Heart left ventricle (tissue), 16 donors: ENCODE measurements around the gene HOXB3. TPM values are rescaled to one million over a fixed set of nuclear protein-coding genes. Genes with fewer than 3 reads are reported as not detected.

Source experiments
- ATAC-seq, 4 donors: fragments of 200-7000 bp; cut with Tn5 transposase; one replicate each; pipeline ENCODE4 v1.9.1; 2020 to 2022; ENCODE audit warnings: moderate library complexity in 4 of 4, mild to moderate bottlenecking in 3 of 4, moderate number of reproducible peaks in 1 of 4
- DNase-seq, 5 donors: peaks; one replicate each; pipeline ENCODE4 v3.0.0-alpha.2; 2020
- H3K27ac ChIP-seq, 12 donors: fragments of 200-600 bp; sonication (generic) in 4 of 12; one replicate each; pipeline versions ENCODE4 v1.5.0 to v1.8.0; 2016 to 2022; ENCODE audit warnings: mild to moderate bottlenecking in 2 of 12
- H3K27me3 ChIP-seq, 9 donors: fragments of 200-600 bp; sonication (generic) in 2 of 9; one replicate each; pipeline versions ENCODE4 v1.5.1 to v1.8.0; 2016 to 2022; ENCODE audit warnings: mild to moderate bottlenecking in 3 of 9
- H3K36me3 ChIP-seq, 9 donors: fragments of 200-600 bp; sonication (generic) in 2 of 9; one replicate each; pipeline versions ENCODE4 v1.5.0 to v1.8.0; 2018 to 2022; ENCODE audit warnings: mild to moderate bottlenecking in 2 of 9
- H3K4me1 ChIP-seq, 12 donors: fragments of 200-600 bp; sonication (generic) in 4 of 12; one replicate each; pipeline versions ENCODE4 v1.5.0 to v1.8.0; 2016 to 2022; ENCODE audit warnings: mild to moderate bottlenecking in 3 of 12
- H3K4me3 ChIP-seq, 12 donors: fragments of 200-600 bp; sonication (generic) in 4 of 12; one replicate each; pipeline versions ENCODE4 v1.5.0 to v1.8.0; 2017 to 2022; ENCODE audit warnings: mild to moderate bottlenecking in 9 of 12, moderate library complexity in 4 of 12
- H3K9me3 ChIP-seq, 12 donors: fragments of 200-600 bp; sonication (generic) in 4 of 12; one replicate each; pipeline versions ENCODE4 v1.5.0 to v1.8.0; 2016 to 2022; ENCODE audit warnings: mild to moderate bottlenecking in 1 of 12
- CTCF ChIP-seq, 12 donors: fragments of 200-600 bp; sonication (generic) in 4 of 12; IDR thresholded peaks; one replicate each; pipeline versions ENCODE4 v1.5.0 to v1.8.0; 2018 to 2022; ENCODE audit warnings: antibody characterized with exemption in 12 of 12, mild to moderate bottlenecking in 5 of 12
- POLR2A ChIP-seq, 2 donors: fragments of 450-650 bp; IDR thresholded peaks; one replicate each; pipeline ENCODE4 v1.6.1; 2017; ENCODE audit warnings: antibody characterized with exemption in 2 of 2, mild to moderate bottlenecking in 2 of 2, moderate library complexity in 2 of 2
- WGBS, 4 donors: extraction: QIAGEN DNeasy Blood & Tissue Kit in 2 of 4; methylation state at CpG; one replicate each; pipeline versions ENCODE4 v1.1.5 to v1.1.7; 2013 to 2018; 5-methylcytosine and 5-hydroxymethylcytosine counted together
- intact Hi-C, 10 donors: fragments of 100-400 bp; cut with DNase I; formaldehyde crosslinking; loops; one replicate each; pipeline versions ENCODE4 v1.11.1 to v1.14.2; 2022
- polyA plus RNA-seq, 2 donors: library from polyadenylated mRNA; stranded (reverse); fragments of 200-250 nt; gene quantifications; one replicate each; pipeline ENCODE4 v1.2.3, GENCODE V29; 2013
- total RNA-seq, 9 donors: library from RNA; depleted of rRNA in 2 of 9; stranded (reverse); fragments of >200 nt in 2 of 9; fragmentation: NEBNext Ultra II Directional in 3 of 9; extraction: Animal tissue kit (Norgen Biotek cat#: 25700) in 3 of 9; gene quantifications; one replicate each; pipeline versions ENCODE4 v1.1.0 to v1.2.4, GENCODE V29; 2016 to 2023
- donor health status: ischemic (EF 13 %, LVEDD 7.1; RV severe dilation, severe dysfunction).
- donor health status: healthy with polysubstance abuse.
- donor health status: DM: no; HTN: yes; CAD: no.
- donor health status: DM: no; HTN: no; CAD: no.
- donor health status: ischemic (EF 25% LVEDD 6.9; RV normal size, moderate dysfunction).
- donor health status: ischemic (EF 25% LVEDD 5.7; RV mildly dilated, moderate dysfunction).
- donor health status: healthy.
- donor health status: DM: yes; HTN: yes; CAD: no.
- donor health status: ischemic (EF 35%, LVEDD 5.7; RV mildly dilated, moderate dysfunction).
- donor health status: nonischemic (EF 11% LVEDD 7.7; RV severe dilation, severe dysfunction).
- donor health status: DM: yes; HTN: yes; CAD: no.
- donor health status: PGD.
- donor health status: ischemic (EF 29% LVEDD 5.4; RV normal size, mild dysfunction).
- donor health status: nonischemic (EF 23%, LVEDD 6.1; RV moderate dilation, normal function).

The HOXB3 gene
- total and polyA plus RNA-seq, 11 donors = 0.11 to 5.5 (median 2.0) TPM

DNA sequence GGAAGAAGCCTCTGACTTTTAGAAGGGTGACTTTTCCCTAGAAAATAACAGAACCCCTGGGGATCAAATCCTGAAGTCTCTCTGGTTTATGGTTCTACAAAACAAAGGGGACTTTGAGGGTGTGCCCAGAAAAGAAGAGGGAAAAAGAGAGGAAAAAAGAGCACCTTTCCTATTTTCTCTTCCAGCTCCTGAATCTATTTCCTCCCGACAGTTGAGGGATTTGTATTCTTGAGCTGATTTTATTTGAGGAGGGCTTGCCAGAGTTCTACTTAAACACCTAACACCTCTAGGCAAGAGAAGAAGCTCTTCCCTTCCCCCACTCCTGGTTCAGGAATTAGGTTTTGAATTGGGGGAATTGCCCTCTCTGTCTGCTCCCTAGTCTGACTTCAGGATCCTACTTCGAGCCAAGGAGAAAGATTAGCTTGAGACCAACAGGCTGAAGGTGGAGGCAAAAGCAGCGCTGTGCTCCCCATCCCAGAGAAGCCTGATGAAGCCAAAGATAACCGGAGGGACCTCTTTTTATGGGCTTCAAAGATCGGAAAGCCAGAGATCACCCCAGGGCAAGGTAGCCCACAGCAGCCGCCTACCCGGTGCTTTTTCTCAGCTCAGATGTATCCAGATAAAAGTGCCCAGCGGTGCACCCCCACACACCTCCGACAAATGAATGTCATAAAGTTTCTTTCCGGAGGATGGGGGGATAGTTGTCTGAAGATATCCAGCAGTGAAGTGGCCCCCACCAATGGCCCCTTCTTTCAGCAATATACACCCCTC lies 796 bp downstream of the HOXB3 start:
- no peak for ATAC-seq
- Histone ChIP-seq H3K4me1 (peaks cover 0 to 53% (median 13%) of the 10 kb centered on the region in 12 donors), H3K36me3 (no peaks in the 10 kb centered on the region), H3K27me3 (peaks cover 49 to 100% (median 91%) of the 10 kb centered on the region in 9 donors), H3K27ac (peak overlapping the region in 1 of 12 donors; percentile 97), H3K9me3 (no peaks in the 10 kb centered on the region), H3K4me3 (no peak overlapping the region)
- no peak for DNase-seq
- TF ChIP-seq POLR2A (IDR thresholded peaks at IDR 0.05) (no peak), CTCF (IDR thresholded peaks at IDR 0.05) (no peak)
- 17 to 50% (median 39%) methylated on average over 10 of the region's 10 CpGs for WGBS, 4 donors
- intact Hi-C loops = no loop called here

- TF ChIP-seq POLR2A (IDR thresholded peaks at IDR 0.05) (no peak), CTCF (IDR thresholded peaks at IDR 0.05) (no peak)
- intact Hi-C loops = no loop called here
- H3K9me3 ChIP-seq = no peaks in the 10 kb centered on the region
- H3K36me3 ChIP-seq = no peaks in the 10 kb centered on the region
- DNase-seq (no peak), ATAC-seq (no peak)
- no peak overlapping the region for H3K4me3 ChIP-seq
- H3K4me1 ChIP-seq = peaks cover 0 to 48% (median 13%) of the 10 kb centered on the region in 12 donors
- peaks cover 47 to 100% (median 93%) of the 10 kb centered on the region in 9 donors for H3K27me3 ChIP-seq
- H3K27ac ChIP-seq = peak overlapping the region in 1 of 12 donors; percentile 97
- 28 to 46% (median 37%) methylated on average over 2 of the region's 2 CpGs for WGBS, 4 donors
Observed at GRCh38 chr17:48588528-48588927, 1.5 kb downstream of the HOXB3 start.

DNA sequence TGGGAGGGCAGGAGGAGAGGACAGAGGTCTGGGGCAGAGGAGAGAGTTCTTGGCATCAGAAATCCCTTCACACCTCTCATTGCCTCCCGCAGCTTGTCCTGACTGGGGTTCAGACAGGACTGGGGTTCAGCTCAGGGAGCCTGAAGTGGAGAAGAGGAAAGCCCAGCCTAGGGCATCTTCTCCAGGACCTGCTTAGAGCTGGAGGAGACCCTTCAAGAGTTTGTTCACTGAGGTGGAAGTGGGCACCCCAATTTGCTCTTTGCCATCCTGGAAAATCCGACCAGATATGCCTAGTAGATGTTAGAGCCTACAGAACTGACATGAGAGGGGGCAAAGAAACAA lies 2.0 kb downstream of the HOXB3 start:
- ATAC-seq (no peak), DNase-seq (no peak)
- intact Hi-C loops = no loop called here
- H3K27me3 ChIP-seq = peaks cover 44 to 100% (median 93%) of the 10 kb centered on the region in 9 donors
- H3K27ac ChIP-seq = peak overlapping the region in 1 of 12 donors; percentile 97
- no peak for TF ChIP-seq POLR2A (IDR thresholded peaks at IDR 0.05)
- TF ChIP-seq CTCF (IDR thresholded peaks at IDR 0.05) = no peak
- WGBS, 4 donors = 31 to 59% (median 44%) methylated on average over 2 of the region's 2 CpGs
- no peaks in the 10 kb centered on the region for H3K36me3 ChIP-seq
- no peak overlapping the region for H3K4me3 ChIP-seq
- peaks cover 0 to 43% (median 13%) of the 10 kb centered on the region in 12 donors for H3K4me1 ChIP-seq
- no peaks in the 10 kb centered on the region for H3K9me3 ChIP-seq

- Histone ChIP-seq H3K4me1 (peaks cover 0 to 40% (median 13%) of the 10 kb centered on the region in 12 donors), H3K4me3 (no peak overlapping the region), H3K27ac (peak overlapping the region in 1 of 12 donors; percentile 97), H3K27me3 (peaks cover 46 to 100% (median 93%) of the 10 kb centered on the region in 9 donors), H3K9me3 (no peaks in the 10 kb centered on the region), H3K36me3 (no peaks in the 10 kb centered on the region)
- TF ChIP-seq POLR2A (IDR thresholded peaks at IDR 0.05) = no peak
- TF ChIP-seq CTCF (IDR thresholded peaks at IDR 0.05) = no peak
- intact Hi-C loops = no loop called here
- 27 to 37% (median 32%) methylated on average over 5 of the region's 5 CpGs for WGBS, 4 donors
- DNase-seq (no peak), ATAC-seq (no peak)
Observed at GRCh38 chr17:48587276-48588073, 2.6 kb downstream of the HOXB3 start.
